ENCODE data around the gene NOTUM.

NOTUM gene

DNA sequence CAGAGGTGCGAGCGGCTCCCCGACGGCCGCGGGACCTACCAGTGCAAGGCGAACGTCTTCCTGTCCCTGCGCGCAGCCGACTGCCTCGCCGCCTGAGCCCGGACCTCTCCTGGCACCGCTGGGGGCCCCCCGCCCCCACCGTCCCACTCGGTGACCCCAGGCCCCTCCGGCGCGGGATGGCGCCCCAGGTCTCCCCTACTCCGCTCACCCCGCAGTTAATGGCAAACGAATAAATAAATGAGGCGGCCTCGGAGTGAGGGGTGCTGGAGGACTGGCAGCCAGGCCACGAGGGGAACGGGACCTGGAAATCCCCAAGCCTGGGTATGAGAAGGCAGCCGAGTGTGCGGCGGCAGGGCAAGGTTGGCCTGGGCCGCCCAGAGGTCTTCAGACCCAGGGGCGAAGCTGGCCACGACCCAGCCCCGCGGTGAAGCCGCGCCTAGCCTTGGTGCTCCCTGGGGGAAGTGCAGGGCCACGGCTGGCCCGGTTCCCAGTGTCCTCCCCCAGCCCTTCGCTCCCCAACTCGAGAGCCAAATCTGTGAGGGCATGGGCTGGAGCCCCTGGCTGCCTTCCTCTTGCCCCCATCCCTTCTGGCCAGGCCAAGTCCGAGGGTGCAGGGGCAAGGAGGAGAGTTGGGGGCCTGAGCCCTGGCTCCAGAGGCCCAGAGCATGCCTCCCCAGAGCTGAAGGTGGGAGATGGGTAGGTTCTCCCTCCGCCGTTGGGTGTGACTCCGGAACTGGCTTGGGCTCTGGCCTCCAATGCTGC, 58.2 kb downstream of the NOTUM start:
- Mint-ChIP-seq H3K27ac (no peak overlapping the region), H3K27me3 (peaks cover 9% of the 10 kb centered on the region), H3K36me3 (ENCODE audit: low read depth) (peaks cover 14% of the 10 kb centered on the region), H3K9me3 (no peaks in the 10 kb centered on the region), H3K4me3 (no peak overlapping the region), H3K4me1 (ENCODE audit: low read depth) (peaks cover 9% of the 10 kb centered on the region)

Data from stimulated activated naive CD8-positive, alpha-beta T cell treated with anti-CD3 and anti-CD28 coated beads, Interleukin-15, Interleukin-2, amounts not matched to agents 100 ng/mL and 50 ng/mL, for 24 hours (primary cell).